Astrocyte (in vitro differentiated cells and primary cell): ENCODE results near the gene TAF1B. TPM values are rescaled to one million over a fixed set of nuclear protein-coding genes. Genes with fewer than 3 reads are reported as not detected.
A peak's percentile ranks its signal among the peaks of the same experiment; 100 is the strongest.

Experiments used
- DNase-seq: peaks from one replicate; pipeline ENCODE4 v3.0.0-alpha.2; 2010; ENCODE audit warnings: low read depth
- FAIRE-seq: peaks from 2 replicates; lab custom pipeline; 2011; peaks lifted over from hg19 to GRCh38; lab: Jason Lieb, UNC
- H2AFZ ChIP-seq: 2 replicates; pipeline ENCODE4 v1.6.0; 2012; ENCODE audit warnings: low read depth, low read length, inconsistent platforms
- H3K27ac ChIP-seq: 2 replicates; pipeline ENCODE4 v1.5.1; 2011; ENCODE audit warnings: low read depth, low read length, inconsistent platforms
- H3K27me3 ChIP-seq: 2 replicates; pipeline ENCODE4 v1.6.0; 2011; ENCODE audit warnings: low read length, inconsistent platforms; ENCODE audit not compliant: insufficient read depth
- H3K36me3 ChIP-seq: 2 replicates; pipeline ENCODE4 v1.5.1; 2011; ENCODE audit warnings: low read length, inconsistent platforms; ENCODE audit not compliant: insufficient read depth
- H3K4me1 ChIP-seq: 2 replicates; pipeline ENCODE4 v1.5.1; 2011; ENCODE audit warnings: low read length, inconsistent platforms; ENCODE audit not compliant: insufficient read depth
- H3K4me2 ChIP-seq: 2 replicates; pipeline ENCODE4 v1.6.0; 2012; ENCODE audit warnings: low read length, inconsistent platforms
- H3K4me3 ChIP-seq: 2 replicates; pipeline ENCODE4 v1.5.1; 2011; ENCODE audit warnings: low read depth, mild to moderate bottlenecking, low read length, inconsistent platforms; ENCODE audit not compliant: insufficient read depth
- H3K79me2 ChIP-seq: 2 replicates; pipeline ENCODE4 v1.6.0; 2012; ENCODE audit warnings: mild to moderate bottlenecking, low read length, inconsistent platforms; ENCODE audit not compliant: insufficient read depth
- H3K9ac ChIP-seq: 2 replicates; pipeline ENCODE4 v1.6.0; 2012; ENCODE audit warnings: mild to moderate bottlenecking, low read length, inconsistent platforms
- H3K9me3 ChIP-seq: 2 replicates; pipeline ENCODE4 v1.5.1; 2012; ENCODE audit warnings: low read depth, mild to moderate bottlenecking, low read length, inconsistent platforms; ENCODE audit not compliant: insufficient read depth
- H4K20me1 ChIP-seq: 2 replicates; pipeline ENCODE4 v1.6.0; 2012; ENCODE audit warnings: low read length, inconsistent platforms; ENCODE audit not compliant: insufficient read depth
- H3K27ac Mint-ChIP-seq: one replicate; pipeline ENCODE4 v1.8.0; 2021; ENCODE audit warnings: mild to moderate bottlenecking, mixed read lengths; ENCODE audit not compliant: unreplicated experiment
- H3K27me3 Mint-ChIP-seq: one replicate; pipeline ENCODE4 v1.8.0; 2021; ENCODE audit warnings: low read depth, mixed read lengths; ENCODE audit not compliant: unreplicated experiment
- H3K36me3 Mint-ChIP-seq: one replicate; pipeline ENCODE4 v1.8.0; 2021; ENCODE audit warnings: low read depth, mixed read lengths; ENCODE audit not compliant: unreplicated experiment
- H3K4me1 Mint-ChIP-seq: one replicate; pipeline ENCODE4 v1.8.0; 2021; ENCODE audit warnings: low read depth, mixed read lengths; ENCODE audit not compliant: unreplicated experiment
- H3K4me3 Mint-ChIP-seq: one replicate; pipeline ENCODE4 v1.8.0; 2021; ENCODE audit warnings: mild to moderate bottlenecking, moderate library complexity, mixed read lengths; ENCODE audit not compliant: unreplicated experiment
- H3K9me3 Mint-ChIP-seq: one replicate; pipeline ENCODE4 v1.8.0; 2021; ENCODE audit warnings: mild to moderate bottlenecking, mixed read lengths; ENCODE audit not compliant: unreplicated experiment
- CTCF ChIP-seq: IDR thresholded peaks from 2 replicates; pipeline ENCODE4 v1.5.1; 2011; ENCODE audit warnings: low read depth, mild to moderate bottlenecking, inconsistent platforms, low read length, moderate library complexity; ENCODE audit not compliant: insufficient read depth
- EZH2 ChIP-seq: IDR thresholded peaks from 2 replicates; pipeline ENCODE4 v1.6.1; 2012; ENCODE audit warnings: mild to moderate bottlenecking, low read length, inconsistent platforms; ENCODE audit not compliant: insufficient read depth
- total RNA-seq: library from RNA; stranded (reverse); gene quantifications from 2 replicates; pipeline ENCODE4 v1.2.1, GENCODE V29; 2021

The TAF1B gene
- total RNA-seq, 1 donor from 2014 or later = 14.5 TPM

- Histone ChIP-seq H3K36me3 (peaks cover 2% of the 10 kb centered on the region), H3K79me2 (peaks cover 5% of the 10 kb centered on the region), H3K27ac (no peak overlapping the region), H3K4me1 (peaks cover 26% of the 10 kb centered on the region), H2AFZ (no peak overlapping the region), H3K27me3 (no peaks in the 10 kb centered on the region), H4K20me1 (peaks cover 8% of the 10 kb centered on the region), H3K9me3 (no peaks in the 10 kb centered on the region), H3K4me3 (no peak overlapping the region), H3K4me2 (no peak overlapping the region), H3K9ac (no peak overlapping the region)
- FAIRE-seq = peak; percentile 47
- TF ChIP-seq EZH2 (no peak), CTCF (no peak)
- Mint-ChIP-seq H3K27ac (peak overlapping the region; percentile 92), H3K4me3 (peak overlapping the region; percentile 64), H3K9me3 (no peaks in the 10 kb centered on the region), H3K27me3 (no peaks in the 10 kb centered on the region), H3K36me3 (peaks cover 3% of the 10 kb centered on the region), H3K4me1 (peaks cover 48% of the 10 kb centered on the region)
- no peak for DNase-seq
Measured at GRCh38 chr2:9895669-9896590, 52.7 kb downstream of the TAF1B start.

- Mint-ChIP-seq H3K27me3 (no peaks in the 10 kb centered on the region), H3K4me1 (peaks cover 48% of the 10 kb centered on the region), H3K27ac (peak overlapping the region; percentile 92), H3K9me3 (no peaks in the 10 kb centered on the region), H3K4me3 (no peak overlapping the region), H3K36me3 (peaks cover 2% of the 10 kb centered on the region)
- no peak overlapping the region for H2AFZ ChIP-seq
- H3K9me3 ChIP-seq = no peaks in the 10 kb centered on the region
- H3K79me2 ChIP-seq = peaks cover 4% of the 10 kb centered on the region
- peaks cover 8% of the 10 kb centered on the region for H4K20me1 ChIP-seq
- peaks cover 26% of the 10 kb centered on the region for H3K4me1 ChIP-seq
- peak overlapping the region; percentile 61 for H3K9ac ChIP-seq
- H3K27ac ChIP-seq = peak overlapping the region; percentile 81
- DNase-seq = peak; percentile 94
- H3K4me2 ChIP-seq = peak overlapping the region; percentile 77
- H3K27me3 ChIP-seq = no peaks in the 10 kb centered on the region
- no peak for TF ChIP-seq EZH2
- no peak for TF ChIP-seq CTCF
- peaks cover 2% of the 10 kb centered on the region for H3K36me3 ChIP-seq
- peak; percentile 85 for FAIRE-seq
- H3K4me3 ChIP-seq = no peak overlapping the region
Measured at GRCh38 chr2:9897331-9897737, 54.1 kb downstream of the TAF1B start.

GRCh38 chr2:9897846-9898245 is 54.6 kb downstream of the TAF1B start:
- H3K4me3 ChIP-seq = no peak overlapping the region
- Mint-ChIP-seq H3K36me3 (no peaks in the 10 kb centered on the region), H3K4me1 (peaks cover 48% of the 10 kb centered on the region), H3K4me3 (no peak overlapping the region), H3K27me3 (no peaks in the 10 kb centered on the region), H3K9me3 (no peaks in the 10 kb centered on the region), H3K27ac (peak overlapping the region; percentile 92)
- H3K79me2 ChIP-seq = peaks cover 4% of the 10 kb centered on the region
- no peak for TF ChIP-seq EZH2
- TF ChIP-seq CTCF = no peak
- peaks cover 26% of the 10 kb centered on the region for H3K4me1 ChIP-seq
- peak overlapping the region; percentile 77 for H3K4me2 ChIP-seq
- peak overlapping the region; percentile 61 for H3K9ac ChIP-seq
- FAIRE-seq (peak; percentile 9), DNase-seq (peak; percentile 35)
- no peaks in the 10 kb centered on the region for H3K9me3 ChIP-seq
- H3K27ac ChIP-seq = peak overlapping the region; percentile 81
- peaks cover 2% of the 10 kb centered on the region for H3K36me3 ChIP-seq
- H2AFZ ChIP-seq = no peak overlapping the region
- no peaks in the 10 kb centered on the region for H3K27me3 ChIP-seq
- peaks cover 8% of the 10 kb centered on the region for H4K20me1 ChIP-seq
